OCI-LY7 (cell line): ENCODE results near the gene CHD5.

ENCODE experiments used
- EZH2phosphoT487 ChIP-seq: fragments of 200-600 bp; sonication (generic); IDR thresholded peaks from 2 replicates; pipeline ENCODE4 v1.6.1; 2018; ENCODE audit warnings: low read depth, borderline replicate concordance, mild to moderate bottlenecking, mixed run types, antibody characterized with exemption, low read length, moderate library complexity, mixed read lengths
- TF ChIP-seq, protein P1 (sequence below): fragments of 200-600 bp; sonication (generic); conservative IDR thresholded peaks from 2 replicates; pipeline ENCODE4 v1.5.1; 2014; ENCODE audit warnings: mild to moderate bottlenecking, antibody characterized with exemption, low read length, moderate library complexity, mixed read lengths

- TF ChIP-seq, protein P1, sequence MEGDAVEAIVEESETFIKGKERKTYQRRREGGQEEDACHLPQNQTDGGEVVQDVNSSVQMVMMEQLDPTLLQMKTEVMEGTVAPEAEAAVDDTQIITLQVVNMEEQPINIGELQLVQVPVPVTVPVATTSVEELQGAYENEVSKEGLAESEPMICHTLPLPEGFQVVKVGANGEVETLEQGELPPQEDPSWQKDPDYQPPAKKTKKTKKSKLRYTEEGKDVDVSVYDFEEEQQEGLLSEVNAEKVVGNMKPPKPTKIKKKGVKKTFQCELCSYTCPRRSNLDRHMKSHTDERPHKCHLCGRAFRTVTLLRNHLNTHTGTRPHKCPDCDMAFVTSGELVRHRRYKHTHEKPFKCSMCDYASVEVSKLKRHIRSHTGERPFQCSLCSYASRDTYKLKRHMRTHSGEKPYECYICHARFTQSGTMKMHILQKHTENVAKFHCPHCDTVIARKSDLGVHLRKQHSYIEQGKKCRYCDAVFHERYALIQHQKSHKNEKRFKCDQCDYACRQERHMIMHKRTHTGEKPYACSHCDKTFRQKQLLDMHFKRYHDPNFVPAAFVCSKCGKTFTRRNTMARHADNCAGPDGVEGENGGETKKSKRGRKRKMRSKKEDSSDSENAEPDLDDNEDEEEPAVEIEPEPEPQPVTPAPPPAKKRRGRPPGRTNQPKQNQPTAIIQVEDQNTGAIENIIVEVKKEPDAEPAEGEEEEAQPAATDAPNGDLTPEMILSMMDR, result no peak
- TF ChIP-seq EZH2phosphoT487, result no peak
Measured at GRCh38 chr1:6136516-6137220, 43.5 kb downstream of the CHD5 start.
